HK-2 (cell line): Measurements from ENCODE around the gene CYP4A11.
"Not testable (repeated sequence)": the region's sequence is repeated elsewhere in the genome, so short reads cannot be mapped to it uniquely, and the experiment has no call there.

Source experiments
- DNase-seq: peaks from one replicate; pipeline ENCODE4 v3.0.0-alpha.2; 2018; ENCODE audit not compliant: unreplicated experiment

Gene CYP4A11

DNA sequence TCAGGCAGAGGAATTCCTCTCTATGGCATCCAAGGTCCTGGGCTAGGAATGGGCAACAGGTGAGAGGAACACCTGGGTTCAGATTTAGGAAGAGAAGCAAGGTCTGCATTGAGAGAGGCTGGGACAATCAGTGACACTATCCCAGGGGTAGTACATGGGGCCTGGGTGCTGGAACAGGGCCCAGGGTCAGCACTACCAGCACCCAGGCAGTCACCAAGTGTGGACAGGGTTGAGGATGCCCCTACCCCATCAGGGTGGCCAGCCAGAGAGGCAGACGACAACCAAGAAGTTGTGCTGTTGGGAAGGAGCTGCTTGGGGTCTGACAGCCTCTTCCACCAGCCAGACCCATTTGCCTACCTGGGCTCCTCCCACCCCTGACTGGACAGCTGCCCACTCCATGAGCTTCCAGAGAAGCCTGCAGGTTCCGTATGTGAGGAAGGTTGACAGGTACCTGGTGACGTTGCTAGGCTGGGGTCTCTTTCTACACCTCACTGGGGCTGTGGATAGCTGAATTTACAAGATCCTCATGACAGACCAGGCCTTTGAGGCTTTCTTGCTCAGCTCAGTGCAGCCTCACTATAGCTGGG, 13.9 kb downstream of the CYP4A11 start:
- no peak for DNase-seq

DNA sequence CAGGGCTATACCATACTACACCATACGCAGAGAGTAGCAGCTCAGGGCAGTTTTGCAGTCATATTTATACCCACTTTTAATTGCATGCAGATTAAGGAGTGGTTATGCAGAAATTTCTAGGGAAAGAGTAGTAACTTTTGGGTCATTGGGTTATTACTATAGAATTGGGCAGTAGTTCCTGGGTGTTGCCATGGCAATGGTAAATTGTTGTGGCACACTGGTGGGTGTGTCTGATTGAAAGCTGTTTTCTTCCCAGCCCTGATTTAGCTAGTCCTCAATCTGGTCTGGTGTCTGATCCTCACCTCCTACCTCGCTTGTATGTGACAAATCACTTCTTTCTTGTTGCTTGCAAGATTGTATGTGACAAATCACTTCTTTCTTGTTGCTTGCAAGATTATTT, 30.5 kb downstream of the CYP4A11 start:
- DNase-seq, result no peak

DNA sequence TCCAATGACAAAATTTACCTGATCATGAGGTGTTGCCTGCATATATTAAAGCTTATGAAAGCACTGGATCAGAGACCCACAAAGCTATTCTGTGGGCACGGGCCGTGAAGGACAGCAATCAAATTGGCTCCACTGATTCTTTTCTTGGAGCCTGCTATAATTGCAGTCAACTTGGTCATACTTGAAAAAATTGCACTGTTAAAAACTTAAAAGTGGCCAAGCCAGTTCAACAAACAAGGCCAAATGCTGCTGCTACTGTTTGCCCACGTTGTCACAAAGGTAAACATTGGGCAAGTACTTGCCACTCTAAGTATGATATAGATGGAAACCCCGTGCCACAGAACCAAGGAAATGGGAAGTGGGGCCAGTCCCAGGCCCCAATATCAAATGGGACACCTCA, 37.8 kb downstream of the CYP4A11 start:
- no peak for DNase-seq

DNA sequence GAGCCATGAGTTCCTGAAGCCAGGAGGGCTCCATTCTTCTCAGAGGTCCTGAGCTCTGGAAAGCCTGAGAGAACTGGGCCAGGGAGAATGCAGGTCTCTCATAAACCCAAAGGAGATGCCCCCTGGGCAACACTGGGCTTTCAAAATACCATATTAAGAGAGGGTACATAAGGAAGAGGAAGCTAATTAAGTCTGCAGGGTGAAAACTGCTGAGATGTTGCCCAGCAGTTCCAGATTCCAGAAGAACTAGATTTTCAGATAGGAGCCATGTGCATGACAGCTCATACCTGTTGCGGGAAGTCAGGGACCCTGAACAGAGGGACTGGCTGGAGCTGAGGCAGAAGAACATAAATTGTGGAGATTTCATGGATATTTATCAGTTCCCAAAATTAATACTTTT, 40.9 kb downstream of the CYP4A11 start:
- no peak for DNase-seq

DNA sequence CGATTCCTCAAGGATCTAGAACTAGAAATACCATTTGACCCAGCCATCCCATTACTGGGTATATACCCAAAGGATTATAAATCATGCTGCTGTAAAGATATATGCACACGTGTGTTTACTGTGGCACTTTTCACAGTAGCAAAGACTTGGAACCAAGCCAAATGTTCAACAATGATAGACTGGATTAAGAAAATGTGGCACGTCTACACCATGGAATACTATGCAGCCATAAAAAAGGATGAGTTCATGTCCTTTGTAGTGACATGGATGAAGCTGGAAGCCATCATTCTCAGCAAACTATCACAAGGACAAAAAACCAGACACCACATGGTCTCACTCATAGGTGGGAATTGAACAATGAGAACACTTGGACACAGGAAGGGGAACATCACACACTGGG, 59.6 kb downstream of the CYP4A11 start:
- DNase-seq, result not testable (repeated sequence)
